HG03457 (cell line): Measurements from ENCODE around the gene CERK.

Source experiments
- ATAC-seq: cut with Tn5 transposase; IDR thresholded peaks from one replicate; pipeline ENCODE4 v1.9.1; 2021; ENCODE audit warnings: moderate number of reproducible peaks; ENCODE audit not compliant: unreplicated experiment

Gene CERK

DNA sequence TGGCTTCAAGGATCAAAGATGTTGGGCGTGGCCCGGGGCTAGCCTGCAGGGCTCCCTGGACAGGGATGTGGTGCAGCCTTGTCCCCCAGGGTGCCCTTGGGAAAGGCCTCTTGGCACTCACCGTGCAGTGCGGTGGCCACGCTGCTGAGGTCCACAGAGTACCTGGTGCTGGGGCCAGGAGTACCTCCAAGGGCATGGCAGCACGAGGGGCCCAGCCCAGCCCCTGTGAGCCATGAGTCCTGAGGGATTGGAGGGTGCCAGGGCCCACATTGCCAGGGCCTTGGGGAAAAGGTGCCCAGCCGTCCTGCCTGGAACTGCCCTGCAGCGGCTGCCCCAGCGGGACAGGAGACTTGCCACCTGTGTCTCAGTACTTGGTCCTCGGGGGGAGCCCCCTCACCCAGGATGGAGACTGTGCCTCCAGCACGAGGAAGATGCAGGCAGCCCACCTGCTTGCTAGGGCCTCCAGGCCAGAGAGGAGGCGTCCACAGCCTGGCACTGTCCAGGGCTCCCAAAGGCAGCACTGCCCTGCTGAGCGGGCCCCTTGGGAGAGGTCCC is 73.7 kb downstream of the CERK start:
- no peak for ATAC-seq

DNA sequence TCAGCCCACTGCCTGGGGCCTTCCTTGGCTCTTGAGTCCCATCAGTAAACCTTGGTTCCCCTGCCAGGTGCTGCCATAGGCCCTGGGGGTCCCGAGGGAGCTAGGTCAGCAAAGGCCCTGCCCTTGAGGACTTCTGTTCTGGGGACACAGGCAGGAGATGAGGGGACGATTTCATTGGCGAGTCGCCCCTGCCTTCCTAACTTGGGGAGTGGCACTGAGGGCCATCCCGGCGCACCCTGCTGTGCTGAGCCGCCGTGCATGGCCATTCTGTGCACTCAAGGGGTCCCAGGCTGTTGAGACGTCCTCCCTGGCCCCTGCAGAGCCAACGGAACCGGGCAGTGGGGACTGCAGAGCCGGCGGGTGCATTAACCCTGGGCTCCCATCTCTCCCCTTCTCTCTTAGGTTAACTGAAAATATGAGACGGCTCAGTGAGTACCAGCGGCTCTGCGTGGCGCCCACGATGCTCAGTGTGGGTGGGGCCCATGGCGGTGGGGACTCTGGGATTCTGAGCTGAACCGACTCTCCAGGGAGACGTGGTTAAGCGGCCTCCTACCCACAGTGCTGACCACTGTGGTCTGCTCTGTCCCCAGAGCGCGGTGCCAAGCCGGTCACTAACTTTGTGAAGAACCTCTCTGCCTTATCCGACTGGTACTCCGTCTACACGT is 74.5 kb downstream of the CERK start:
- ATAC-seq, result no peak

DNA sequence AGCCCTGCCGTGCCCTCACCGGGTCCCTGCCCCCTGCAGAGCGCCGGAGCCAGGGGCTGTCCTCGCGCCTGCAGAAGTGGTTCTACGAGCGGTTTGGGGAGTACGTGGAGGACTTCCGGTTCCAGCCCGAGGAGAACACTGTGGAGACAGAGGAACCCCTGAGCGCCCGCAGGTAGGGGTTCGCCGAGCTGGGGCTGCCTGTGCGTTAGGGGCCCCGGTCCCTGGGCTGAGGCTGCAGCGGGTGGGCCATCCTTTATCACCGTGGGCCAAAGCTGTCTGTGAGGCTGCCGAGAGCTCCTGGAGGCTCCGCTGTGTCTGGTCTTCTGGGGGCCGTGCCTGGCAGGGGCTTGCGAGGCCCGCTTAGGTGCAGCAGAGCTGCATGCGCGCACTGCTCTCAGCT is 75.1 kb downstream of the CERK start:
- ATAC-seq, result no peak

DNA sequence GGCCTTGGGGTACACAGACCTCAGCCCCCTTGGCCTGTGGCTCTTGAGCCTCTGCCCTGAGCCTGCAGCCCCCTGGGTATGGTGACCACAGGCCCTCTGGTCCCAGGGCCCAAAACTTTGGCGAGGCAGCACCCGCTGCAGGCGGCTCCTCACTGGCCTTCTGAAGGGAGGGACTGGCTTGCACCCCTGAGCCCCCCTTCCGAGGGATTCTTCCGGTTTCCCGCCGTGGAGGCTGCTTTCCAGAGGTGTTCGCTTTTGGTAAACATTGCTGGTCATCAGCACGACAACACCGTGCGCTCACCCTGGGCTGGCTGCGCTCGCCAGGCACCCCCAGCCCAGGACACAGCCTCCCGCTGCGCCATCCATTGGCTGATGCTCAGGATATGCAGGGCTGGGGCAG is 75.8 kb downstream of the CERK start:
- no peak for ATAC-seq

DNA sequence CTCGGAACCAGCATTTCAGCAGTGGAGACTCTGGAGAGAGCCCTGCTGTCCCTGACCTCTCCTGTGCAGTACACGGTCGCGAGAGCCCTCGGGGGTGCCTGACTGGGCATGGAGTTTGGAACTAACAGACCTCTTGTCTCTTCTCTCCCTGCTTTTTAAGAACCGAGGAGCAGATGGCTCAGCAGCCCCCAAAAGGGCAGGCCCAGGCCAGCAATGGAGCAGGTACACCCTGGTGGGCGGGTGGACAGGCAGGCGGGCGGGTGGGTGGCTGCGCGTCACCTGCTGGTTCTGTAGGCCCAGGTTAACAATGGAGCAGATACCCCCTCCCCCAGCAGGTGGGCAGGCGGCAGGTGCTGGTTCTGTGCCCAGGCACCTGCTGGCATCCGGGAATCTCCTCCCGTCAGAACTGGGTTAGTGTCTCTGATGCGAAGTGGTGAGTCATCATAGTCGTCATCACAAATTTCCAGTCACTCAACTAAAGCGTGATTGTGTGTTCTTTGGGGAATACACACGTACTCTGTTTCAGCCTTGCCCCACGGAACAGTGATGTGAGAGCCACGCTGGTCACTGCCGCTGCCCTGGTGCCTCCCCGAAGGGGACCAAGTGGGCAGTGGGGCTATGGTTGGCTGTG is 76.7 kb downstream of the CERK start:
- ATAC-seq, result no peak

DNA sequence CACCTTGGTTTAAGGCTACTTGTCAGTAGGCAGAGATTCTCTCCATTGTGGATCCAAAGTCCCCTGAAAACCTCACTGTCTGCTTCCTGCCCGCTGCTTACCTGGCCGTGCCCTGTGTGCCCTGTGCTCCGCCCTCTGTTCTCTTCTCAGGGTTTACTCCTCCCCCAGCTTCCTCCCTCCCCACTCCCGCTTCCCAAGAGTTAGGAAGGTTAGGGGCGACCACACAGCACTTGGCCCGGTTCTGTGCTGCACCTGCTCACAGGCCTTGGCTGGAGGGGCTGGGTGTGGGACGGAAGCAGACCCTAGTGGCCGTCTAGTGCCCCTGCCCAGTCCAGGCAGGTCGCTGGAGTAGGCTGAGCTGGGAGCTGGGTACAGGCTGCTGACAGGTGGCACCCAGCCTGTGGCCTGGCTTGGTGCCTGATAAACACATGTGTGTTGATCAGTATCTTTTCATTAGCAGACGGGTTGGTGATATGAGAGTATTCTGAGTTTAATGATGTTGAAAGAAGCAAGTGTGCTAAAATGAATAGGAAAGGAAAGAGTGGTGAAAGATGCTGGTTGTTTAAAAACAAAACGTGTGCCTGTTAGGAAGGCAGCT is 77.3 kb downstream of the CERK start:
- no peak for ATAC-seq

DNA sequence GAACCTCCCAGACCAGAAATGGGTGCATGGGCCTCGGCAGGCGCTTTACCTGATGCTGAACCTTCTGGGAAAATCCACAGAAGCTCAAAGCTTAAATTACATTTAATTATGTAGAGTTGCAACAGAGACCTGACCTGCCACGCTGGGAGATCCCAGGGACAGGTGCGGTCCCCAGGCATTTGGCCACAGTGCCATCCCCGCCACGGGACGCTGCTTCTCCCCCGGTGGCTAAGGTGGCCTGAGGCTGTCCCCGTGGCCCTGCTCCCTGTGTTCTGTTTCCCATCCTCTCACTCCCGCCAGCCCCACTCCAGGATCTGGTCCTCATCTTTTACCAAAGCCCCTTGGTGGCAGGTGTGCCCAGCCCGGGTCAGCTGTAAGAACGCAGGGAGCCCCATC is 78.3 kb downstream of the CERK start:
- ATAC-seq, result no peak

DNA sequence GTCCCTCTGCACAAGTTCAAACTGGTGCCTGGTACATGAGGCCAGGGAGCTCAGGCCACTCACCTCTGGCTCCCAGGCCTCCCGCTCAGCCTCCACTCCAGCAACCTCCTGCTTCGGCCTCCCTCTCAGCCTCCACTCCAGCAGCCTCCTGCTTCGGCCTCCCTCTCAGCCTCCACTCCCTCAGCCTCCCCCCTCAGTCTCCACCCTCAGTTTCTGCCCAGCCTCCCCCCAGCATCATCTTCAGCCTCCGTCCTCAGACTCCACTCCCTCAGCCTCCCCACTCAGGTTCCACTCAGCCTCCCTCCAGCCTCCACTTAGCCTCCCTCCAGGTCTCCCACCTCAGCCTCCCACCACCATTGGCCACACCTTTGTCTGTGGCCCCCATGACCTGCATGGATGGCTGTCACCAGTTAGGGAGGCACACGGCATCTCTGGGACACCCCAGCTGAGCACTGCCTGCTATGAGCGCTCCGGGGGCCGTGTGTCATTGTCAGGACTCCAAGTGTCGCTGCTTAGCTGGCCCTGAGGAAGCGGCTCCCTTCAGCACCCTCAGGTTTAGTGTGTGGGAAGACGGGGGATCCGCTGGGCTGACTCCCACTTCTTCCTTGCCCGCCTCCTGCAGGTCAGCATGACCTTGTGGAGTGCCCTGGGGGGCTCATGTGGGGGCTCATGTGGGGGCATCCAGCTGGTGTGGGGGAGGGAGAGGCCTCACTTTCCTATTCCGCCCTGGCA is 78.8 kb downstream of the CERK start:
- ATAC-seq, result no peak

DNA sequence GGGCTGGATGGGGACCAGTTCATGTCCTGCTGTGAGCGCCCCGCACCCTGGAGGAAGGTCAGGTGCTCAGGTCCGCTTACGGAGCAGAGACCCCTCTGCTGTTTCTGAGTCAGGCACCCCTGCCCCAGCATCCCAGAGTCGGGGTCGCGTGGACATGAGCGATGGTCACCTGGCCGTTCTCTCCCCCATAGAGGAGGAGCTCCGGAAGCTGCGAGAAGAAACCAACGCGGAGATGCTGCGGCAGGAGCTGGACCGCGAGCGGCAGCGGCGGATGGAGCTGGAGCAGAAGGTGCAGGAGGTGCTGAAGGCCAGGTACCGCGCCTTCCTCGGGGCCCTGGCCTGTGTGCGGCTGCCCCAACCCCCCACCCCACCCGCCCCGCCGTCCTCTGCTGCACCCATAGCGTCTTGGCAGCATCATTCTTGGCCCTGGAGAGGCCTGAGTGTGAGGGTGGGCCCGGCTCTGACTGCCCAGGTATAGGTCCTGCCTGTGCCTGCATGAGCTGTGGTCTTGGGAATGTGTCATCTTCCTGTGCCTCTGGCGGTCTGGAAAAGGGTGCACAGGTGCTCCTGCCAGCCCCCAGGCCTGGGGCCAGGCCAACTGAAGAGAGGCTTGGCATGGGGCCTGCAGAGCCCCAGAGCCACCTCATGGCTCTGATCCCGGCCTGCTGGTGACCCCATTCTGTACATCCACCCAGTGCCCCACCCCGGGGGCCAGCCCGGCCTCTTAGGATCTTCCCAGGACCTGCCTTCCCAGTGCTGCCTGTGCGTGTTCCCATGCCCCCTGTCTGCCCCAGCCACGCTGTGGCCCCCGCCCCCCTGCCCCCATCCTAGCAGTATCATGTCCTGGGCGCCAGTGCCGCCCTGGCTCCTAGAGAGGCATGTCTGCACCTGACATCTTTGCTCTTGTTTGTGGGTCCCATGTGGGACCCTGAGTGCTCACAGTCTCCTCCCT is 79.8 kb downstream of the CERK start:
- no peak for ATAC-seq

DNA sequence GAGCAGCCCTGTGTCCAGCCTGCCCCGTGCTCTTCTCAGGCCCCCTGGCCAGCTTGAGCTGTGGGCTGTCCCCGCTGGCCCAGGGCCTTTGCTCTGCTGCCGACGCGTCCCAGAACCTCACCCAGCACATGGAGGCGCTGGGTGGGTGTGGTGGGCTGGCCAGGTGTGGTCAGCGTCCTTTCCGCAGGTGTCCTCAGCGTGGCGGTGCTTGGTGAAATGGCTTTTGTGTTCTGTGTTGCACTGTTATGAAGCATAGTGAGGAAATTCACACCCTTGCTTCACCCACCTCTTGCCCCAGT is 80.4 kb downstream of the CERK start:
- no peak for ATAC-seq

DNA sequence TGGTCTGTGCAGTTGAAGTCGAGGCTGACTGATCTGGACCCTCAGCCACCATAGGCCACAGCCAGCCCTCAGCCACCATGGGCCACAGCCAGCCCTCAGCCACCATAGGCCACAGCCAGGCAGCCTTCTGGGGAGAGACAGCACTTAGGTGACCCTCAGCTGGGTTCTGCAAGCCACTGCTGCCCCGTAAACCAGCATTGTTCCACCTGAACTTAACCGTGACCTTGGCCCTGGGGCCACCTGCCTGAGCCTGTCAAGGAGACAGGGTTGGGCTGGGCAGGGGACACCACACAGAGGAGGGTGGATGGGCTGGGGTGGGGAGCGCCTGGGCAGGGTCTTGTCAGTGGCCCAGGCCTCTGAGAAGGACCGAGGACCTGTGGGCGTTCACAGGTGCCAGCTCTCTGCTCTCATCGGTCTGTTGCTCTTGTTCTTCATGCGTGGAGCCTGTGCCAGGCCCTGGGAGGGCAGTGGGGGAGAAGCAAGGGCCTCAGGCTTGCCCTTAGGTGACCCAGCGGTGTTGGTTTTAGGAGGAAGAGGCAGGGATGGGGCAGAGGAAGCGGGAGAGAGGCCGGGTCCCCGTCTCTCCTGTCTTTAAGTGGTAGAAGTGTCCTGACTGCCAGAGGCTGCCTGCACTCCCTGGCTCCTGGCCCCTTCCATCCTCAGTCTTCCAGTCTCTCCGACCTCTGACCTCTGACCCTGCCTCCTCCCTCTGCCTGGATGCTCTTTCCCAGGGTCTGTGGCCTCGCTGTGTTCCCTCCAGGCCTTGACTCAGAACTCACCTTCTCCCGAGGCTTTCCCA is 81.0 kb downstream of the CERK start:
- ATAC-seq, result no peak

DNA sequence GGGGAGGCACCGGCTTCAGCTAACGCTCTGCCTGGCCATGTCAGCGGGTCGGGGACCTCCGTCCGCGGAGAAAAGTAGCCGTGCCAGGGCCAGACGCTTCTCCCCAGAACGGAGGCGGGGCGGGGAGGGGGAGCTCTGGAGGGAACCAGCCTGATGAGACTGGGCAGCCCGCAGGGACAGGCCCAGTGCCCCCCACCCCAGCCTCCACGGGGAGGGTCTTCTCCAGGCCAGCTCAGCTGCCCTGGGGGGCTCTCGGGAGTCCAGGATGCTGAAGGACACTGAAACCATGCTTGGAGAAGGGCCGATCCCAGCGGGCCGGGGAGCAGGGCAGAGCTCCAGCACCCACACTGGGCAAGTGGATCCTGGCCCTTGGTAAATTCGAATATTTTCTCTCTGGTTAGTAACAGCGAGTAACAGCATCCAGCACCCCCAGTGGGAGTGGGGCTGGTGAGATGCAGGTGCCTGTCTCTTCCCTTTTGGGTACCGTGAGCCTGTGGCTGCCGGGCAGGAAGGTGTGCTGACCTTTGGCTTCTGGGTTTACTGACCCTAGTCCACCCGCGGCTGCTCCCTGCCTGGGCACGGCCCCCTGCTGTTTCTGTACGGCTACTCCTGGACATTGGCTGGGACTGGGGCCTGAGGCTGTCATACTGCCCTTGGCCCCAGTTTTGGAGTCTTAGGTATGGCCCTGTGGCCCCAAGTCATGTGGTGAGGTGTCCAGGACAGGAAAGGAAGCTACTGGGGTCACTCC is 82.0 kb downstream of the CERK start:
- ATAC-seq, result no peak

DNA sequence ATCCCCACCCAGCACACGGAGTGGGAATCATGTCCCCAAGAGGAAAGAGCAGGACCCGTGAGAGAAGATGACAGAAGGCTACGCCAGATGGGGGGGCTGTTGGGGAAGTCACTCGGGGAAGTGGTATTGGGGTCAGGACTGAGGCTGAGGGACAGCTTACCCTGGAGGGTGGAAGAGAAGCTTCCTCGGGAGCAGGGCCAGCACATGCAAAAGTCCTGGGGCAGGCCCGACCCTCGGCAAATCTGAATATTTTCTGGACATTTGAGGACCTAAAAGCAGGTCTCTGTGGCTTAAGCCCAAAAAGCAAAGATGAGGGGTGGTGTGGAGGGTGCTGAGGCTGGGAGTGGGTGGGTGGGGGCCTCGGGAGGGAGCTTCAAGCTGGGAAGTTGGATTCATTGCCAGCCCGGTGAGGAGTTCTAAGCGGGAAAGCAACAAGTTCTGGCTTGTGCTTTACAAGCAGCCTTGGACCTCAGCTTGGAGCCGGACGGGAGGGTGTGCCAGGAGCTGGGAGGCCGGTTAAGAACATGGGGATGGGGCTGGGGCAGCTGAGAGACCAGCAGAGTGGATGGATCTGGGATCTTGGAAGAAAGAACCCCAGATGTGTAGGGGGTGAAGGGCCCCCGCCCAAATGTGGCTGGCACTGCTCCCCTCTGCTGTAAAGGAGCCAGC is 83.0 kb downstream of the CERK start:
- no peak for ATAC-seq

DNA sequence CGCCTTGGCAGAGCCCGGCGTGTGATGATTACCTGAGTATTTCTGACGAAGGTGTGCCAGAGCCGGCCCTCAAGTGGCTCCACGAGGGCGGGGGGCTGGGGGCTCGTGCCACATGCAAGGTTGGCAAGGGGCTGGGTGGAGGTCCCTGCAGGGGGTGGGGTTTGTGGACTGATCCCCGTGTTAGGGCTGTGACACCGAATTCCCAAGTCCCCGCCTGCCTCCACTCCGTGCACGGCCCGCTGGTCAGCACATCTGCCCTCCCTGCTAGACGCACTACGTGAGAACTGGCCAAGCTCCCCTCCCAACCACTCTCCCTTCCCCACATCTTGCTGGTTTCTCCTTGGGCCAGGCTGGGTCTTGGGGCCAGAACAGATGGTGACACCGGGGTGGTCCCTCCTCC is 83.6 kb downstream of the CERK start:
- no peak for ATAC-seq

DNA sequence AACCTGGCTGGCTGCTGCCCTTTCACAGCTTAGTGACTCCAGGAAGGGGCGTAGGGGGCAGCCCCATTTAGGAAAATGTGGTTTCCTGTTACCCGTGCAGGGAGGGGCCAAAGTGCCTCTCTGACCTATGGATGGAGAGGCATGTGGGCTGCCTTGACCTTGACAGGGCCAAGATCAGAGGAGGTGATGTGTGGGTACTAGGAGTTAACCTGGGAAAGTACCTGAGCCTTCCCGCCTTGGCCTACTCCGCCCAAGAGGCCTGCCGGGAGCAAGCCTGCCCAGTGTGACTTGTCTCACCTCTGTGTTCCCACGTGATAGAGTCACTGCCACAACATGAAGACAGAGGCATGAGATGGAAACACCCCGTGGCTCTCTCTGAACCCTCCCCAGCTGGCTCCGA is 84.5 kb downstream of the CERK start:
- no peak for ATAC-seq

DNA sequence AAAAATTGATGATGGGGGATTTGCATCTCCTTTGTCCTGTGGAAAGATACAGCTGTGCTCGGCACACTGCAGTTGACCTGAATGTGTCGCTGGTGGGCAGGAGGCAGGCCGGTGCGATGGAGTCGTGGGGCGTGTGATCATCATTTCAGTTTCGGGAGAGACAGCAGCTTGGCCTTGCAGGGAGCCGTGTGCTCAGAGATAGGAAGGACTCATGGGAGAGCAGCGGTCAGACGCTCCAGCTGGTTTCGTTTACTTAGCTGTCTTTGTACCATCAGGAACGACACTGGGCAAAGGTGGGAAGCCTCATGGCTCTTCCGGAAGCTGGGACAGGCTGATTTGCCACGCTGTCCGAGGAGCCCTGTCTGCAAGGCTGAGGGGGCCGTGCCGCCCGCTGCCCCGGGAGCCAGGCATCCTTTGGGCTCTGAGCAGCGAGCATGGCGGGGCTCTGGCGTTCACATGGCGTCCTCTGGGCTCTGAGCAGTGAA is 85.2 kb downstream of the CERK start:
- ATAC-seq, result no peak

DNA sequence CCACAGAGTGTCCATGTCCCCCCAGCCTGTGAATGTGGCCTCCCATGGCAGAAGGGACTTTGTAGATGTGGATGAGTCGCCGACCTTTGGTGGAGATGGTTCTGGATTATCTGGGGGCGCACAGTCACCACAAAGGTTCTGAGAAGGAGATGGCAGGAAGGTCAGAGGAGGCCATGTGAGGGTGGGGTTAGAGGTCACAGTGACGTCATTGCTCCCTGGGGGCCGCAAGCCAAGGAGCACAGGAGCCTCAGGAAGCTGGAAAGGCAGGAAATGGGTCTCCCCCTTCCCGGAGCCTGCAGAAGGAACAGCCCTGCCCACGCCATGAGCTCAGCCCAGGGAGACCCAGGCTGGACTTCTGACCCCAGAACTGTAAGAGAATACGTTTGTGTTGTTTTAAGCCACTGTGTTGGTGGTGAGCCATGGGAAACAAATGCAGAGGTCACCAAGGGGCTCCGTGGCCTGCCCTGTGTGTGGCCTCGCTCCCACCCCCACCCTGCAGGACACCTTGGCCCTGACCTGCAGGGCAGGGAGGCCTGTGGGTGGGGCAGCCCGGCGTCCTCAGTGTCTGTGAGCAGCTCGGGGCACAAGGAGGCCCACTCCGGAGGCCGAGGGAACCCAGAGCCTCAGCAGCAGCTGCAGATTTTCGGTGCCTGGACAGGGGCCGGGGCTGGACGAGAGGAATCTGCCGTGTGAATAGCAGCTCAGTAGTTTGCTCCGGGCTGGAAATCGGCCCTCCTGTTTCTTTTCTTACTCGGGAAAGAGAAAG is 85.8 kb downstream of the CERK start:
- ATAC-seq, result no peak

DNA sequence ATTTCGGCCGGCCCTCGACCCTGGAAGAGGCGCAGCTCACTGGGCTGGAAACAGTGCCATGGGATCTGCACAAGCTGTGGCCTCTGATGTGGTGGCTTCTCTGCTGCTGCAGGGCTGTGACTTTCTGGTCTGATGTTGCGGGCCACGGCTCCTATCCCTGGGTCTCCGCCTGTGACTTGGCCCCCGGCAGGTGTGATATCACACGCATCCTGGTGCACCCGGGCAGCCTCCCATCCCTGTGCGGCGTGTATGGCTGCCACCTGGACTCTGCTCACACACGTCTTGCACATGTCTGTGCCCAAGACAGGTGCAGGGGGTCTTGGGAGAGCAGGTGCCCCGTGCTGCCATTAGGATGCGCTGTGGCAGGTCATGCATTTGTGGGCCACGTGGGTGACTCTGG is 86.7 kb downstream of the CERK start:
- no peak for ATAC-seq
